Psoas muscle (tissue), 8 donors: ENCODE measurements around the gene SORCS3. TPM values are rescaled to one million over a fixed set of nuclear protein-coding genes. Genes with fewer than 3 reads are reported as not detected.

Experiments
- ATAC-seq, 4 donors: fragments of 200-7000 bp; cut with Tn5 transposase; one replicate each; pipeline ENCODE4 v1.9.1; 2020; ENCODE audit warnings: moderate library complexity in 3 of 4, mild to moderate bottlenecking in 2 of 4
- DNase-seq, 2 donors: peaks; one replicate each; pipeline ENCODE4 v3.0.0-alpha.2; 2020
- H3K27ac ChIP-seq: fragments of 200-600 bp; one replicate; pipeline ENCODE4 v1.8.0; 2022
- H3K27me3 ChIP-seq, 3 donors: fragments of 200-600 bp in 1 of 3; one replicate each; pipeline versions ENCODE4 v1.6.1 to v1.8.0; 2013 to 2022; ENCODE audit warnings: low read length in 2 of 3, mild to moderate bottlenecking in 2 of 3, moderate library complexity in 1 of 3; ENCODE audit not compliant: insufficient read depth in 3 of 3
- H3K36me3 ChIP-seq, 2 donors: fragments of 200-600 bp in 1 of 2; one replicate each; pipeline versions ENCODE4 v1.6.1 to v1.8.0; 2013 to 2022; ENCODE audit warnings: low read depth in 1 of 2, mild to moderate bottlenecking in 1 of 2, moderate library complexity in 1 of 2; ENCODE audit not compliant: insufficient read depth in 1 of 2
- H3K4me1 ChIP-seq: fragments of 200-600 bp; one replicate; pipeline ENCODE4 v1.8.0; 2022
- H3K4me3 ChIP-seq: fragments of 200-600 bp; one replicate; pipeline ENCODE4 v1.8.0; 2022; ENCODE audit warnings: mild to moderate bottlenecking
- H3K9me3 ChIP-seq: fragments of 200-600 bp; one replicate; pipeline ENCODE4 v1.8.0; 2022
- CTCF ChIP-seq: fragments of 200-600 bp; IDR thresholded peaks from one replicate; pipeline ENCODE4 v1.8.0; 2022; ENCODE audit warnings: antibody characterized with exemption
- WGBS, 3 donors: extraction: QIAGEN DNeasy Blood & Tissue Kit; methylation state at CpG; one replicate each; pipeline versions ENCODE4 v1.1.6 to v1.1.7; 2013; 5-methylcytosine and 5-hydroxymethylcytosine counted together
- intact Hi-C, 2 donors: fragments of 100-400 bp; cut with DNase I; formaldehyde crosslinking; loops; one replicate each; pipeline versions ENCODE4 v1.11.0 to v1.14.2; 2022
- polyA plus RNA-seq, 3 donors: library from polyadenylated mRNA; stranded (reverse); fragments of 200-250 nt; gene quantifications; one replicate each; pipeline ENCODE4 v1.2.3, GENCODE V29; 2013
- total RNA-seq, 4 donors: library from RNA; stranded (reverse); fragmentation: NEBNext Ultra II Directional in 2 of 4; extraction: Animal tissue kit (Norgen Biotek cat#: 25700) in 2 of 4; gene quantifications; one replicate each; pipeline versions ENCODE4 v1.2.1 to v1.2.4, GENCODE V29; 2021 to 2023
- donor health status: healthy with polysubstance abuse.
- donor health status: DM: no; HTN: no; CAD: no; lungs with moderate emphysema.
- donor health status: Bipolar disorder and iron deficiency.
- donor health status: healthy.
- donor health status: DM: yes; HTN: yes; CAD: no.
- donor health status: DM: no; HTN: no; CAD: no.
- donor health status: DM: no; HTN: no; CAD: no.
- donor health status: DM: yes; HTN: yes; CAD: no.

The SORCS3 gene
- total and polyA plus RNA-seq, 7 donors: 0.01 TPM; not detected in 6

GRCh38 chr10:105073999-105074398 lies 432.9 kb downstream of the SORCS3 start:
- no peak for TF ChIP-seq CTCF
- 69 to 77% (median 72%) methylated on average over 4 of the region's 4 CpGs for WGBS, 3 donors
- Histone ChIP-seq H3K36me3 (no peaks in the 10 kb centered on the region), H3K27me3 (peaks cover 0 to 1% (median 0%) of the 10 kb centered on the region in 3 donors), H3K4me1 (no peaks in the 10 kb centered on the region), H3K4me3 (no peak overlapping the region), H3K9me3 (no peaks in the 10 kb centered on the region), H3K27ac (no peak overlapping the region)
- DNase-seq (no peak), ATAC-seq (no peak)
- intact Hi-C loops: no loop called here

- H3K4me3 ChIP-seq: no peak overlapping the region
- H3K4me1 ChIP-seq: no peaks in the 10 kb centered on the region
- no peaks in the 10 kb centered on the region for H3K9me3 ChIP-seq
- no peak overlapping the region for H3K27ac ChIP-seq
- WGBS, 3 donors: 55 to 67% (median 58%) methylated on average over 1 of the region's 1 CpG
- peaks cover 0 to 1% (median 0%) of the 10 kb centered on the region in 3 donors for H3K27me3 ChIP-seq
- ATAC-seq (no peak), DNase-seq (no peak)
- TF ChIP-seq CTCF: no peak
- intact Hi-C loops: no loop called here
- H3K36me3 ChIP-seq: no peaks in the 10 kb centered on the region
Measured at GRCh38 chr10:105075031-105075430, 433.9 kb downstream of the SORCS3 start.

- no peak for TF ChIP-seq CTCF
- H3K9me3 ChIP-seq: no peaks in the 10 kb centered on the region
- no peaks in the 10 kb centered on the region for H3K27me3 ChIP-seq
- ATAC-seq (no peak), DNase-seq (no peak)
- intact Hi-C loops: no loop called here
- H3K4me3 ChIP-seq: no peak overlapping the region
- no peaks in the 10 kb centered on the region for H3K36me3 ChIP-seq
- H3K27ac ChIP-seq: no peak overlapping the region
- 60 to 74% (median 64%) methylated on average over 2 of the region's 2 CpGs for WGBS, 3 donors
- H3K4me1 ChIP-seq: no peaks in the 10 kb centered on the region
Measured at GRCh38 chr10:105085980-105086379, 444.9 kb downstream of the SORCS3 start.

GRCh38 chr10:105094048-105094447 lies 453.0 kb downstream of the SORCS3 start:
- DNase-seq: no peak

More at GRCh38 chr10:105094048-105094447, 453.0 kb downstream of the SORCS3 start:
- ATAC-seq: no peak
- TF ChIP-seq CTCF: no peak
- H3K27me3 ChIP-seq: no peaks in the 10 kb centered on the region
- no peaks in the 10 kb centered on the region for H3K9me3 ChIP-seq
- intact Hi-C loops: no loop called here
- no peaks in the 10 kb centered on the region for H3K4me1 ChIP-seq
- WGBS, 3 donors: 29 to 39% (median 39%) methylated on average over 1 of the region's 1 CpG
- H3K27ac ChIP-seq: no peak overlapping the region
- no peak overlapping the region for H3K4me3 ChIP-seq
- no peaks in the 10 kb centered on the region for H3K36me3 ChIP-seq
